DND-41 (cell line): Measurements from ENCODE around the gene SLC7A9.

Experiments used
- CTCF ChIP-seq: IDR thresholded peaks from 2 replicates; pipeline ENCODE4 v1.5.1; 2012; ENCODE audit warnings: borderline replicate concordance, low read length, moderate library complexity, mild to moderate bottlenecking; ENCODE audit not compliant: poor library complexity, severe bottlenecking; ENCODE audit errors: extremely low read depth
- EZH2 ChIP-seq: IDR thresholded peaks from 3 replicates; pipeline ENCODE4 v1.6.1; 2012; ENCODE audit warnings: borderline replicate concordance, low read depth, mild to moderate bottlenecking, moderate library complexity, low read length, inconsistent platforms; ENCODE audit not compliant: severe bottlenecking

- no peak for TF ChIP-seq CTCF
- no peak for TF ChIP-seq EZH2
Measured at GRCh38 chr19:32873247-32873959, 3.8 kb upstream of the SLC7A9 start.
